Measurements from ENCODE around the gene NHEJ1.

NHEJ1 gene

GRCh38 chr2:219060821-219061791 lies 99.5 kb downstream of the NHEJ1 start, which contains the start of gene IHH:
TSS of gene IHH (minus strand) at chr2:219060921. CDS start at chr2:219060467, 454 bp downstream.
- no peaks in the 10 kb centered on the region for H4K20me1 ChIP-seq (ENCODE audit: insufficient read depth, low read length)
- H3K36me3 ChIP-seq (replicated peaks; ENCODE audit: insufficient read depth, low read length): no peaks in the 10 kb centered on the region
- no peaks in the 10 kb centered on the region for H3K9me3 ChIP-seq (replicated peaks; ENCODE audit: insufficient read depth, low read length)
- H3K27ac ChIP-seq (ENCODE audit: low read length): no peak within 1 kb of the TSS
- no peak within 1 kb of the TSS for H3K9ac ChIP-seq (ENCODE audit: low read length)
- H2AFZ ChIP-seq (ENCODE audit: low read length): no peak within 1 kb of the TSS
- TF ChIP-seq CTCF (IDR thresholded peaks at IDR 0.05; ENCODE audit: low read length): no peak
- TF ChIP-seq EZH2phosphoT487 (IDR thresholded peaks at IDR 0.05; ENCODE audit: low read length): no peak
- no peak for TF ChIP-seq EZH2 (optimal IDR thresholded peaks at IDR 0.05; ENCODE audit: low read depth, low read length)
- no peaks in the 10 kb centered on the region for H3K9me2 ChIP-seq (replicated peaks; ENCODE audit: insufficient read depth, low read length)
- H3K4me3 ChIP-seq (ENCODE audit: low read length): no peak within 1 kb of the TSS
- no peaks in the 10 kb centered on the region for H3K4me1 ChIP-seq (ENCODE audit: low read length)
- H3K79me2 ChIP-seq (ENCODE audit: low read length): no peaks in the 10 kb centered on the region
- H3F3A ChIP-seq (ENCODE audit: insufficient read depth, low read length): no peaks in the 10 kb centered on the region
- DNase-seq: no peak
- peaks cover 53% of the 10 kb centered on the region for H3K27me3 ChIP-seq (replicated peaks; ENCODE audit: insufficient read depth, low read length)
- no peak within 1 kb of the TSS for H3K4me2 ChIP-seq (ENCODE audit: low read depth, low read length)

- Histone ChIP-seq H4K20me1 (ENCODE audit: insufficient read depth, low read length) (no peaks in the 10 kb centered on the region), H3K9me3 (replicated peaks; ENCODE audit: insufficient read depth, low read length) (no peaks in the 10 kb centered on the region), H2AFZ (ENCODE audit: low read length) (no peak overlapping the region), H3K27me3 (replicated peaks; ENCODE audit: insufficient read depth, low read length) (peaks cover 62% of the 10 kb centered on the region), H3F3A (ENCODE audit: insufficient read depth, low read length) (no peaks in the 10 kb centered on the region), H3K4me1 (ENCODE audit: low read length) (no peaks in the 10 kb centered on the region), H3K9ac (ENCODE audit: low read length) (no peak overlapping the region), H3K9me2 (replicated peaks; ENCODE audit: insufficient read depth, low read length) (no peaks in the 10 kb centered on the region), H3K79me2 (ENCODE audit: low read length) (no peaks in the 10 kb centered on the region), H3K27ac (ENCODE audit: low read length) (no peak overlapping the region), H3K4me3 (ENCODE audit: low read length) (no peak overlapping the region), H3K36me3 (replicated peaks; ENCODE audit: insufficient read depth, low read length) (no peaks in the 10 kb centered on the region), H3K4me2 (ENCODE audit: low read depth, low read length) (no peak overlapping the region)
- TF ChIP-seq CTCF (IDR thresholded peaks at IDR 0.05; ENCODE audit: low read length): no peak
- DNase-seq: no peak
Measured at GRCh38 chr2:219059725-219060682, 100.6 kb downstream of the NHEJ1 start.

- H3K4me2 ChIP-seq (ENCODE audit: low read depth, low read length): no peak overlapping the region
- H3K9me3 ChIP-seq (replicated peaks; ENCODE audit: insufficient read depth, low read length): no peaks in the 10 kb centered on the region
- H3K9me2 ChIP-seq (replicated peaks; ENCODE audit: insufficient read depth, low read length): no peaks in the 10 kb centered on the region
- DNase-seq: no peak
- H3K27me3 ChIP-seq (replicated peaks; ENCODE audit: insufficient read depth, low read length): peaks cover 68% of the 10 kb centered on the region
- no peaks in the 10 kb centered on the region for H3F3A ChIP-seq (ENCODE audit: insufficient read depth, low read length)
- no peak overlapping the region for H3K27ac ChIP-seq (ENCODE audit: low read length)
- H3K79me2 ChIP-seq (ENCODE audit: low read length): no peaks in the 10 kb centered on the region
- TF ChIP-seq EZH2phosphoT487 (IDR thresholded peaks at IDR 0.05; ENCODE audit: low read length): no peak
- no peak for TF ChIP-seq CTCF (IDR thresholded peaks at IDR 0.05; ENCODE audit: low read length)
- no peak for TF ChIP-seq EZH2 (optimal IDR thresholded peaks at IDR 0.05; ENCODE audit: low read depth, low read length)
- H4K20me1 ChIP-seq (ENCODE audit: insufficient read depth, low read length): no peaks in the 10 kb centered on the region
- H3K4me1 ChIP-seq (ENCODE audit: low read length): no peaks in the 10 kb centered on the region
- H2AFZ ChIP-seq (ENCODE audit: low read length): no peak overlapping the region
- H3K9ac ChIP-seq (ENCODE audit: low read length): no peak overlapping the region
- H3K36me3 ChIP-seq (replicated peaks; ENCODE audit: insufficient read depth, low read length): no peaks in the 10 kb centered on the region
- no peak overlapping the region for H3K4me3 ChIP-seq (ENCODE audit: low read length)
Measured at GRCh38 chr2:219059375-219059724, 101.3 kb downstream of the NHEJ1 start.
